HG03354 (cell line): ENCODE data around the gene KIAA0319L.

Source experiments
- ATAC-seq: cut with Tn5 transposase; IDR thresholded peaks from one replicate; pipeline ENCODE4 v1.9.1; 2021; ENCODE audit warnings: mild to moderate bottlenecking; ENCODE audit not compliant: unreplicated experiment, poor library complexity, severe bottlenecking

Gene KIAA0319L

GRCh38 chr1:35460796-35461195 is 96.4 kb downstream of the KIAA0319L start:
- ATAC-seq = no peak

- ATAC-seq = no peak
Measured at GRCh38 chr1:35454616-35455015, 102.6 kb downstream of the KIAA0319L start.

GRCh38 chr1:35454176-35454575 is 103.0 kb downstream of the KIAA0319L start:
- ATAC-seq = no peak

GRCh38 chr1:35453031-35453430 is 104.2 kb downstream of the KIAA0319L start:
- ATAC-seq = no peak

GRCh38 chr1:35452106-35452774 is 105.0 kb downstream of the KIAA0319L start:
- ATAC-seq = no peak

- ATAC-seq = no peak
Measured at GRCh38 chr1:35451125-35451528, 106.1 kb downstream of the KIAA0319L start.

- ATAC-seq = no peak
Measured at GRCh38 chr1:35449334-35450008, 107.7 kb downstream of the KIAA0319L start.

- ATAC-seq = no peak
Measured at GRCh38 chr1:35448344-35448801, 108.8 kb downstream of the KIAA0319L start.

GRCh38 chr1:35447278-35447677 is 109.9 kb downstream of the KIAA0319L start:
- no peak for ATAC-seq

- ATAC-seq = no peak
Measured at GRCh38 chr1:35444519-35444774, 112.8 kb downstream of the KIAA0319L start.

- no peak for ATAC-seq
Measured at GRCh38 chr1:35443768-35444518, 113.3 kb downstream of the KIAA0319L start.

GRCh38 chr1:35442734-35443133 is 114.5 kb downstream of the KIAA0319L start:
- no peak for ATAC-seq

- no peak for ATAC-seq
Measured at GRCh38 chr1:35441926-35442579, 115.2 kb downstream of the KIAA0319L start.

- ATAC-seq = no peak
Measured at GRCh38 chr1:35439626-35440025, 117.6 kb downstream of the KIAA0319L start.

GRCh38 chr1:35437200-35437599 is 120.0 kb downstream of the KIAA0319L start:
- no peak for ATAC-seq

- no peak for ATAC-seq
Measured at GRCh38 chr1:35436078-35436477, 121.1 kb downstream of the KIAA0319L start.

GRCh38 chr1:35434703-35435102 is 122.5 kb downstream of the KIAA0319L start:
- ATAC-seq = no peak

- ATAC-seq = no peak
Measured at GRCh38 chr1:35433714-35434113, 123.5 kb downstream of the KIAA0319L start.

- no peak for ATAC-seq
Measured at GRCh38 chr1:35432231-35432630, 125.0 kb downstream of the KIAA0319L start.

GRCh38 chr1:35431173-35431599 is 126.0 kb downstream of the KIAA0319L start:
- ATAC-seq = no peak
